Bone marrow (tissue), 2 donors: Measurements from ENCODE around the gene ESPNL.
"Not testable (repeated sequence)": the region's sequence is repeated elsewhere in the genome, so short reads cannot be mapped to it uniquely, and the experiment has no call there.

Source experiments
- DNase-seq, 2 donors: peaks; one replicate each; lab custom pipeline; 2025; lab: John Stamatoyannopoulos, UW

ESPNL gene

GRCh38 chr2:238171072-238171431 lies 70.9 kb downstream of the ESPNL start:
- not testable (repeated sequence) for DNase-seq

- DNase-seq: no peak
These were observed 71.5 kb downstream of the ESPNL start for GRCh38 chr2:238171575-238172187.

DNA sequence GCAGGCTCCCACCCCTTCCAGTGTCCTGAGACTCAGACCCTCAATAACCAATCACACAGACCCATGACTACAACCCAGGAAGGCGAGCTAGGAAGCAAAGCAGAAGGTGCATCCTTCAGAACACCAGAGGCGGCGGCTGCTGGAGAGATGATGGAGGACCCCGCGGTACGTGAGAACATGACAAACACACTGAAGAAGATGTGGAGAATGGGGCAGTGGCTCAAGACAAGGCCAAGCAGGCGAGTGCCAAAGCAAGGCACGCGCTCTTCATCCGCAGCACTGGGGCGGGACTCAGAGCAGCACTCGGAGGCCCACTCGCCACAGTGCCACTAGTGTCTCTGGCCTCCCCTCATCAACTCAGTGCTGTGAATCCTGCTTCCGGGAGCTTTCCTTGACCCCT lies 72.3 kb downstream of the ESPNL start:
- no peak for DNase-seq

DNA sequence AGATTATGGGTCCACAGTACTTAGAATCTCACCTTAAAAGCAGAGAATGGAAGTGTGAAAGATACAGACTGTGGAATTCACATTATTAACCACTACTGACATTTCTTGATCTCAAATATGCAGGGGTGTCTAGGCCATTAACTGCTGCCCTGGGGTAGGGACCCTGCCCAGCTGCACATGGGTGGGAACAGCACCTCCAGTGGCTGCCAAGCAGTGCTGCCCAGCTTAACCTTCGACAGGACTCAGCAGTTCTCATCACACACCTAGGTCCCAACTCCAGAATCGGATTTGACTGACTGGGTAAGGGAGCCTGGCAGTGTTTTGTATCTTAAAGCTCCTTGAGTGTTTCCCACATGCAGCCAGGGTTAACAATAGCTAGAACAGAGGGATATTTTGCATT lies 73.6 kb downstream of the ESPNL start:
- DNase-seq: no peak

GRCh38 chr2:238174291-238174690 lies 74.2 kb downstream of the ESPNL start:
- DNase-seq: no peak

DNA sequence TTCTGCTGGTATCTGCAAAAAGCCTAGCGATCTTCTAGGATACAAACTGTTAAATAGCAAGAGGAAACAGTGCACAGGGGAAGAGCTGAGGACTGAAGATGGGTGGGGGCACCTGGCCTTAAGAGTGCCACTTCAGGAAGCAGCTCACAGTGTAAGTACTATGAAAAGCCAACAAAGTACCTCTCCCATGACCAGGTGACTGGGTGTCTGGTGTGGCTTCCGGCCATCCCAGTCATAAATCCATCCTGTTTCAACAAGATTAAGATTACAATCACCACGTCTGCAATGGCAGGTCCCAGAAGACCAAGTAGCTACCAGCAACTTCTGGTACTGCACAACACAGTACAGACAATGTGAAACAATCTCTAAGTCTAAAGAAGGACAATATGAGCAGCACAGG lies 74.6 kb downstream of the ESPNL start:
- DNase-seq: no peak

GRCh38 chr2:238176613-238177012 lies 76.5 kb downstream of the ESPNL start:
- no peak for DNase-seq

DNA sequence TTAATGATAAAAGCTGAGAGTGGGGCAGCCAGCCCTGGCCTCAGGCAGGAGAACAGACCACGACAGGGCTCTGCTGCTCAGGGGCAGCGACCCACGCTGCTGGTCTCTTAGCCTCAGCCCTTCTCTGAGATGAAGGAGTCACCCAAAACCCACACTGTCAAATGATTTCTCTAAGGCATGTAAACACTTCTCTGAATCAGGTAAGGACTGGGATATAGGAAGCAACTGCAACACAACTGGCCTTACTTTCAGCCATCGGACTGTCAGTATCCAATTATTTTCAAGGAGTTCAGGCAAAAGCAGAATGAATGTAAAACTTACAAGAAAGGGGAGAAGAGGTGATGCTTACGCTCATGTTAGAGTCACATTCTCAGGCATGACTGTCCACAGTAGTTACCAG lies 80.4 kb downstream of the ESPNL start:
- DNase-seq: no peak

GRCh38 chr2:238182362-238182761 lies 82.2 kb downstream of the ESPNL start:
- DNase-seq: no peak
